Heart left ventricle (tissue), 16 donors: ENCODE results near the gene WNT10A. TPM values are rescaled to one million over a fixed set of nuclear protein-coding genes. Genes with fewer than 3 reads are reported as not detected.

ENCODE experiments used
- ATAC-seq, 4 donors: fragments of 200-7000 bp; cut with Tn5 transposase; one replicate each; pipeline ENCODE4 v1.9.1; 2020 to 2022; ENCODE audit warnings: moderate library complexity in 4 of 4, mild to moderate bottlenecking in 3 of 4, moderate number of reproducible peaks in 1 of 4
- DNase-seq, 5 donors: peaks; one replicate each; pipeline ENCODE4 v3.0.0-alpha.2; 2020
- H3K27ac ChIP-seq, 12 donors: fragments of 200-600 bp; sonication (generic) in 4 of 12; one replicate each; pipeline versions ENCODE4 v1.5.0 to v1.8.0; 2016 to 2022; ENCODE audit warnings: mild to moderate bottlenecking in 2 of 12
- H3K27me3 ChIP-seq, 9 donors: fragments of 200-600 bp; sonication (generic) in 2 of 9; one replicate each; pipeline versions ENCODE4 v1.5.1 to v1.8.0; 2016 to 2022; ENCODE audit warnings: mild to moderate bottlenecking in 3 of 9
- H3K36me3 ChIP-seq, 9 donors: fragments of 200-600 bp; sonication (generic) in 2 of 9; one replicate each; pipeline versions ENCODE4 v1.5.0 to v1.8.0; 2018 to 2022; ENCODE audit warnings: mild to moderate bottlenecking in 2 of 9
- H3K4me1 ChIP-seq, 12 donors: fragments of 200-600 bp; sonication (generic) in 4 of 12; one replicate each; pipeline versions ENCODE4 v1.5.0 to v1.8.0; 2016 to 2022; ENCODE audit warnings: mild to moderate bottlenecking in 3 of 12
- H3K4me3 ChIP-seq, 12 donors: fragments of 200-600 bp; sonication (generic) in 4 of 12; one replicate each; pipeline versions ENCODE4 v1.5.0 to v1.8.0; 2017 to 2022; ENCODE audit warnings: mild to moderate bottlenecking in 9 of 12, moderate library complexity in 4 of 12
- H3K9me3 ChIP-seq, 12 donors: fragments of 200-600 bp; sonication (generic) in 4 of 12; one replicate each; pipeline versions ENCODE4 v1.5.0 to v1.8.0; 2016 to 2022; ENCODE audit warnings: mild to moderate bottlenecking in 1 of 12
- CTCF ChIP-seq, 12 donors: fragments of 200-600 bp; sonication (generic) in 4 of 12; IDR thresholded peaks; one replicate each; pipeline versions ENCODE4 v1.5.0 to v1.8.0; 2018 to 2022; ENCODE audit warnings: antibody characterized with exemption in 12 of 12, mild to moderate bottlenecking in 5 of 12
- POLR2A ChIP-seq, 2 donors: fragments of 450-650 bp; IDR thresholded peaks; one replicate each; pipeline ENCODE4 v1.6.1; 2017; ENCODE audit warnings: antibody characterized with exemption in 2 of 2, mild to moderate bottlenecking in 2 of 2, moderate library complexity in 2 of 2
- WGBS, 4 donors: extraction: QIAGEN DNeasy Blood & Tissue Kit in 2 of 4; methylation state at CpG; one replicate each; pipeline versions ENCODE4 v1.1.5 to v1.1.7; 2013 to 2018; 5-methylcytosine and 5-hydroxymethylcytosine counted together
- intact Hi-C, 10 donors: fragments of 100-400 bp; cut with DNase I; formaldehyde crosslinking; loops; one replicate each; pipeline versions ENCODE4 v1.11.1 to v1.14.2; 2022
- polyA plus RNA-seq, 2 donors: library from polyadenylated mRNA; stranded (reverse); fragments of 200-250 nt; gene quantifications; one replicate each; pipeline ENCODE4 v1.2.3, GENCODE V29; 2013
- total RNA-seq, 9 donors: library from RNA; depleted of rRNA in 2 of 9; stranded (reverse); fragments of >200 nt in 2 of 9; fragmentation: NEBNext Ultra II Directional in 3 of 9; extraction: Animal tissue kit (Norgen Biotek cat#: 25700) in 3 of 9; gene quantifications; one replicate each; pipeline versions ENCODE4 v1.1.0 to v1.2.4, GENCODE V29; 2016 to 2023
- donor health status: ischemic (EF 13 %, LVEDD 7.1; RV severe dilation, severe dysfunction).
- donor health status: healthy with polysubstance abuse.
- donor health status: DM: no; HTN: yes; CAD: no.
- donor health status: DM: no; HTN: no; CAD: no.
- donor health status: ischemic (EF 25% LVEDD 6.9; RV normal size, moderate dysfunction).
- donor health status: ischemic (EF 25% LVEDD 5.7; RV mildly dilated, moderate dysfunction).
- donor health status: healthy.
- donor health status: DM: yes; HTN: yes; CAD: no.
- donor health status: ischemic (EF 35%, LVEDD 5.7; RV mildly dilated, moderate dysfunction).
- donor health status: nonischemic (EF 11% LVEDD 7.7; RV severe dilation, severe dysfunction).
- donor health status: DM: yes; HTN: yes; CAD: no.
- donor health status: PGD.
- donor health status: ischemic (EF 29% LVEDD 5.4; RV normal size, mild dysfunction).
- donor health status: nonischemic (EF 23%, LVEDD 6.1; RV moderate dilation, normal function).

The WNT10A gene
- total and polyA plus RNA-seq, 11 donors, result 0.08 to 1.3 (median 0.16) TPM; not detected in 8

GRCh38 chr2:218857371-218858137, 23.1 kb upstream of the WNT10A start:
- Histone ChIP-seq H3K27me3 (peaks cover 19 to 87% (median 73%) of the 10 kb centered on the region in 9 donors), H3K9me3 (no peaks in the 10 kb centered on the region), H3K27ac (no peak overlapping the region), H3K4me3 (no peak overlapping the region), H3K36me3 (no peaks in the 10 kb centered on the region), H3K4me1 (peaks cover 0 to 38% (median 11%) of the 10 kb centered on the region in 12 donors)
- WGBS, 4 donors, result 16 to 22% (median 17%) methylated on average over 10 of the region's 10 CpGs
- TF ChIP-seq CTCF (IDR thresholded peaks at IDR 0.05) (no peak), POLR2A (IDR thresholded peaks at IDR 0.05) (no peak)
- intact Hi-C loops, result loop anchor here in 1 of 10 donors (10.0 kb wide), 1 partner anchor 297 kb away; no protein-coding TSS in a partner anchor
- no peak for ATAC-seq
- DNase-seq, result no peak

GRCh38 chr2:218858138-218858445, 22.6 kb upstream of the WNT10A start:
- no peak overlapping the region for H3K4me3 ChIP-seq
- no peaks in the 10 kb centered on the region for H3K9me3 ChIP-seq
- 19 to 38% (median 26%) methylated on average over 1 of the region's 1 CpG for WGBS, 4 donors
- peaks cover 0 to 38% (median 11%) of the 10 kb centered on the region in 12 donors for H3K4me1 ChIP-seq
- peaks cover 19 to 88% (median 72%) of the 10 kb centered on the region in 9 donors for H3K27me3 ChIP-seq
- TF ChIP-seq POLR2A (IDR thresholded peaks at IDR 0.05) (no peak), CTCF (IDR thresholded peaks at IDR 0.05) (no peak)
- ATAC-seq, result no peak
- no peak for DNase-seq
- H3K36me3 ChIP-seq, result no peaks in the 10 kb centered on the region
- no peak overlapping the region for H3K27ac ChIP-seq
- intact Hi-C loops, result loop anchor here in 1 of 10 donors (10.0 kb wide), 1 partner anchor 297 kb away; no protein-coding TSS in a partner anchor

GRCh38 chr2:218858671-218859555, 21.7 kb upstream of the WNT10A start:
- H3K4me1 ChIP-seq, result peaks cover 0 to 38% (median 11%) of the 10 kb centered on the region in 12 donors
- no peak for ATAC-seq
- H3K4me3 ChIP-seq, result peak overlapping the region in 10 of 12 donors; percentile 8 to 59 (median 50)
- intact Hi-C loops, result loop anchor here in 1 of 10 donors (10.0 kb wide), 1 partner anchor 296 kb away; no protein-coding TSS in a partner anchor
- H3K27me3 ChIP-seq, result peaks cover 21 to 88% (median 68%) of the 10 kb centered on the region in 9 donors
- WGBS, 4 donors, result 7 to 20% (median 12%) methylated on average over 49 to 51 of the region's 51 CpGs
- H3K27ac ChIP-seq, result no peak overlapping the region
- H3K36me3 ChIP-seq, result no peaks in the 10 kb centered on the region
- no peak for DNase-seq
- no peaks in the 10 kb centered on the region for H3K9me3 ChIP-seq
- TF ChIP-seq CTCF (IDR thresholded peaks at IDR 0.05), result no peak
- no peak for TF ChIP-seq POLR2A (IDR thresholded peaks at IDR 0.05)
